T-helper 9 cell (primary cell): ENCODE results near the gene PRDM11.

Experiments used
- DNase-seq: peaks from one replicate; pipeline ENCODE4 v3.0.0-alpha.2; 2020

Gene PRDM11

DNA sequence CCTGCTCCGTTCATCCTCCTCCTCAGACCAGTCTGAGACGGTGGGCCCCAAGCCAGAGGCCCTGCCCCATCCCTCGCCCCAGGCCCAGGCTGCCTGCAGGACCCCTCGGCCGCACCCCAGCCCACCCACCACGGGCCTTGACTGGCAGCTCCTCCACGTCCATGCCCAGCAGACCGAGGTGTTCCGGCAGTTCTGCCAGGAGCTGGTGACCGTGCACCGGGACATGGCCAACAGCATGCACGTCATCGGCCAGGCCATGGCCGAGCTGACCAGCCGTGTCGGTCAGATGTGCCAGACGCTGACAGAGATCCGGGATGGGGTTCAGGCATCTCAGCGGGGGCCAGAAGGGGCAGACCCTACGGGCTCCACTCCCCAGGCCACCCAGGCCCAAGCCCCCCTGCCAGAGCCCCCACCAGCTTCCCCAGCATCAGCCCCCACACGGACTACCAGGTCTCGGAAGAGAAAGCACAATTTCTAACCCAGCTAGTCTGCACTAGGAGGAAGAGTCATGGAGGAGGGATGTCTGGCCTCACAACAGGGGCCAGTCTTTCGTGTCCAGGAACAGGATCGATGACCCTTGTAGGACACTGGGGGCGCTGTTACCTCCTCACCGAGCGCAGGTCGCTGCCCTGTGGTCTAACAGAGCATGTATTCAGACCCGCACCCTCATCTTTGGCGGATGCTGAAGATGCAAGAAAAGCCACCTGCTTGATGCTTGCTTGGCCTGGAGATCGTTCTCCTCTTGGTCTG is 66.3 kb downstream of the PRDM11 start:
- DNase-seq = no peak

DNA sequence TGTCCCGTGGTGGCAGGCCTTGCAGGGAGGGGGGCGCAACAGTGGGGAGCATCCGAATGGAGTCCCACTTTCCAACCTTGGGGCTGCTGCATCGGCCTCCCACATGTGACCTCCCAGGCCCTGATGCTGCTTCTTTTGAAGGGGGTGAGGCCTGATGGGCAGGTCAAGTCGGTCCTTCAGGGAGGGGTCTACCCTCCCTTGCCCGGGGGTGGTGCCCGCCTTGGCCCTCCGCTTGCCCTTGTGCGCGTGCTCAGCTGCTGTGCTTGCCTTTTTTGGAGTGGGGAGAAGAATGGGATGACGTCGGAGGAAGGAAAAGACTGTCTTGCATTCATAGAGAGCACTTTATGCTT is 66.9 kb downstream of the PRDM11 start:
- no peak for DNase-seq

DNA sequence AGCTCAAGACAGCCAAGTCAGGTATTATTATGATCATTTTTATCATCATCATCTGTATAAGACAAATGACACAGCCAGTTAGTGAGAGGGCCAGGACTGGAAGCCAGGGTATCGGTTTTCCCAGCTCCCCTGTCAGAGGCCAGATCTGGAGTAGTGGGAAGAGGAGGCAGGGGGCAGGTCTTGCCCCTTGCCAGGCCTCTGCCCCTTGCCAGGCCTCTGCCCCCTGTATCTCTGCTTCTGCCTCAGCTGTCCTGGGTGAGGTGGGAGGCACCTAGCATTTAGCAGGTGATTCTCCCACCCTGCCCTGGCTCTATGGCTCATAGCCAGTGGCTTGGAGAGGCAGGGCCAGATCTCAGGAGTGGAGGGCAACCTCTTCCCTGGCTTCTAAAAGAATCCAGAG is 67.3 kb downstream of the PRDM11 start:
- DNase-seq = no peak

DNA sequence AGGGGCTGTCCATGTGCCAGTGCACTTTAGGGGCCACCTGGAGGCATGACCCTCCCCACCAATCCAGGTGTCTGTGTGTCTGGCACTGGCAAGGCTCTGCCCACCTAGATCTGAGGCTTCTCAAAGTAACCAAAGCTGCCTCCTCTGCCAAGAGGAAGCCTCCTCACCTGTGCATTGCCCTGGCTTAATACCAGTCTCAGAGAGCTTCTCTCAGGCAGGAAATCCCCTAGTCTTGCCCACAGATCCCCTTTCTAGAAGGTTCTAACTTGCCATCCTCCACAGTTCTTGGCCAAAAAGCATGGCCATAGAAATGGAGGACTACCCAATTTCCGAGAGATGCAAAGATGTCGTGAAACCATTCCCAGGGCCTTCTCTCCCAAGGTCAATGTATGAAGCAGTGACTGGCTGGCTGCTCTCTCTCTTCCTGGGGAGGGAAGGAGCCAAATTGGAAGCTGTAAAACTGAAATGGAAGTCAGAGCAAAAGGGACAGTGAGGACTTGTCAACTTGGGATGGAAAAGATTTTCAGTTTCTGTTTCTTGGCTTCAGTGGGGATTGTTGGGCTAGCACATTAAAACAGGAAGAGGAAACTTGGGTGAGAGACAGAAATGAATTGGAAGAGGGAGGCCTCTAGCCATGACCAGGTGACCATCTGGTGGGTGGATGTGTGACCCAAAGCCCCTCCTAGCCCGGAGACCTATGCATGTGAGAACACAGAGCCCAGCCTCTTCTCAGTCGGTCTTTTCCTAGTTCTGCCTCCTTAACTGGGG is 68.8 kb downstream of the PRDM11 start:
- DNase-seq = no peak

DNA sequence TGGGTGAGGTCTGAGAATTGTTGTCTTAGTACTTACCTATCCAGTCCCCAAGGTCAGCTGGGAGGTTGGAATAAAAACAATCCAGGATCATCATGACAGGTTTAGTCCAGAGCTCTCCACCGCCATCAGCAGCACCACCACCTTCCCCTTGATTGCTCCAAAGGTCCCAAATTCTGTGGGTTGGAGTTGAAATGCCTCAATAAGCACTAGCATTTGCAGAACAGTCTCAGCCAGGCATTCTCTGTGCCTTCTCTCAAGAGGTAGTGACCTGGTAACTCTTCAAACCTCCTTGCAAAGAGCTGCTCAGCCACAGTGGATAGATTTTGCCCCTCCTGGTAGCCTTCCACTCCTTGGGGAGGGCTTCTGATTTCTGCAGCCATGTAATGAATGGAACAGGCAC is 69.6 kb downstream of the PRDM11 start:
- DNase-seq = no peak

DNA sequence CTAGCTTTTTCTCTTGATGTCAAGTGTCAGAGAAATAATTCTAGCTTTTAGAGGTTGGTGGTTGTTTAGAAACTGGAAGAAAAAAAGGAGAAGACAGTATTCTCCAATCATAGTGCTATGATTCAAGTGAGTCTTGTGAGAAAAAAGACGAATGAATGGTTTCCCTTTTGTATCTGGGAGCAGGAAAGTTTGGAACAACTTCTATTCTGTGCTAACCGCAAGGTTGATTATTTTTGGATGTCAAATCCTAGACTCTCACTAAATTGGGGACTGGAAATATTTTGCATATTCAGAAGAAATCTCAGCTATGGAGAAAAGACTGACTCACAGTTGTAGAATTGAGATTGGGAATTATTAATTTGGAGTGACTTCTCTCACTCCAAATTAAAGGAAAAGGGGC is 70.5 kb downstream of the PRDM11 start:
- no peak for DNase-seq

DNA sequence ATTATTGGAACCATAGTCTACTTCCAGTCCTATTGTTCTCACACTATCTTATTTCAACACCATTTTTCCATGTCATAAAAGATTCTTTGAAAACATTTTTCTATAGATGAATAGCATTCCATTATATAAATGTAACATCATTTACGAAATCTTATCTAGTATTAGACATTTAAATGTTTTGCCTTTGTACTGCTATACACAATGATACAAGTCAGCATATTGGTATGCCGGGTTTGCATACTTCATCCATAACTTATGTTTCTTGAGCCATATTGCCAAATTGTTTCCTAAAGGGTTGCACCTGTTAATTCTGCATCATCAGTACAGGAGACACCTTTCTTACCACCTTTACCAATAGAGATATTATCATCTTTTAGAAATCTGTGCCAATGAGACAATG is 71.6 kb downstream of the PRDM11 start:
- DNase-seq = no peak

DNA sequence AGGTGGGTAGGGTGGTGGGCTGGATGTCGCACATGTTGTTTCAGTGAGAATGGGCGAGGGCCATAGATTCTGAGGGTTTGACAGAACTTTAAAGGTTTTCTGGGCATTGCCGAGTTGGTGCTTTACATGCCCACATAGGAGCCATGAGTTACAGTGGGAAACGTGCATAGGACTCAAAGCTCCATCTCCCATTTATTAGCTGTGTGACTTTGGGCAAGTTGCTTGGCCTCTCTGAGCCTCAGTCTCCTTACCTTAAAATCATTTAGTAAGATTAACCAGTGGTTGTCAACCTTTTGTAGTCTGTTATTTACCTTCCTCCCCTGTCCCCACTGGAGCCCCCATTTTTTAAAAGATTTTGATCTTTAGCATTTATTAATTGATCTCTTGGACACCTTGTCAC is 72.3 kb downstream of the PRDM11 start:
- DNase-seq = no peak

DNA sequence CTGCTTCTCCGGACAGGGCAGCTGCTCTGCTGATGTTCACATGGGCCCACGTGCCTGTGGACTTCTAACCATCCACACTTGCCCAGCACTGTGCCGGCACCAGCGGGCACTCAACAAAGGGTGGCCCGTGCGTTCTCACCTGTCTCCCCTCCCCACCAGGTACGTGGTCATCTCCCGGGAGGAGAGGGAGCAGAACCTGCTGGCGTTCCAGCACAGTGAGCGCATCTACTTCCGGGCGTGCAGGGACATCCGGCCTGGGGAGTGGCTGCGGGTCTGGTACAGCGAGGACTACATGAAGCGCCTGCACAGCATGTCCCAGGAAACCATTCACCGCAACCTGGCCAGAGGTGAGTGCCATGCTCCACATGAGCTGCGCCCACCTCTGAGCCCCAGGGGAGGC is 73.0 kb downstream of the PRDM11 start:
- DNase-seq = no peak

DNA sequence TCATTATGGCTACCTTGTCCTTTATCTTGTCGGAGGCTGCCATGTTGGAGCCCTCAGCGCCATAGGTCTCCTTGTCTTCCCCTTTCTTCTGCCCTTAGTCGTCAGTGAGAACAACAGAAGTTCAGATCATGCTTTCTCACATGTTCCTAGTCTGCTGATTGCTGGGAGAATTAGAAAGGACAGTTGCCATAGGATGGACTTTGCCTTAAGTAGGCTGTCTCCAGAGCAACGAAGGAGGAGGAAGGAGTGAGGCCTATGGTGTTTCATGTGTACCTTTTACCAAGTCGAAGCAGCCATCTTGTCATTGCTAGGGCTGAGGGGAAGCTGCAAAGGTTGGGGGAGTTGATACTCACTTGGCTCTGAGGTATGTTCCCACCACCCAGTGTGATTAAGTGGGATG is 77.1 kb downstream of the PRDM11 start:
- no peak for DNase-seq

DNA sequence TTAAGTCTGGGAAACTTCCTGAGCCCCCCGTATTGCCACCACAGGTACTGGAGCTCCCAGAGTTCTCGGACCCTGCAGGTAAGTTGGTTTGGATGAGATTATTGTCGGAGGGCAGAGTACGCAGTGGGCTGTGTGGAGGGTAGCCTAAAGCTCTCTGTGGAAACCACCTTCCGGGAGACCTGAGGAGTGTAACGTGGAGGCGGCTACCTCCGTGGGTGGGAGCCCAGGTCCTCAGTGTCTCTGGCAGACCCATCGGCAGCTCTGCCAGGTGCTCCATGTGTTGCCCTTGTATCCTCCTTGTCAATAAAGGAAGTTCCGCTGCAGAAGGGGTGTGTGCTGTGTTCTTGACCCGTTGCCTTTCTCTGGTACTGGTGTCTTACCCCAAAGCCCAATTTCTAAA is 78.3 kb downstream of the PRDM11 start:
- no peak for DNase-seq

DNA sequence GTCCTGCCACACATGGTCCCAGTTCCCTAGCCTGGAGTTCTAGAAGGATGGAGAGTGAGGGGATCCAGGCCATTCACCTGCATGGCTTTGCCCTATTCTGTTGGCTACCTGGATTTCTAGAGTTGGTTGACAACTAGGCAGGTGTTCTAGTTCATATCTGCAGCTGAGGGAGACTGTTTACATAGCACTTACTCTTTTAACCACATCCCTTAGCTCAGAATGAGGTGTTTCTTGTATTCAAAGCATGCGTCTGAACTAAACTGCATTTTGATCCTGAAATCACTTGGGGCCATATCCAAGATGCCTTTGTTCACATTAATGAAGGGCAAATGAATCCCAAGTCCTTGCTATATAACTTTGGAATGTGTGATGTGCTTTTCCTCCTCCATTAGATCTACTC is 78.8 kb downstream of the PRDM11 start:
- no peak for DNase-seq

DNA sequence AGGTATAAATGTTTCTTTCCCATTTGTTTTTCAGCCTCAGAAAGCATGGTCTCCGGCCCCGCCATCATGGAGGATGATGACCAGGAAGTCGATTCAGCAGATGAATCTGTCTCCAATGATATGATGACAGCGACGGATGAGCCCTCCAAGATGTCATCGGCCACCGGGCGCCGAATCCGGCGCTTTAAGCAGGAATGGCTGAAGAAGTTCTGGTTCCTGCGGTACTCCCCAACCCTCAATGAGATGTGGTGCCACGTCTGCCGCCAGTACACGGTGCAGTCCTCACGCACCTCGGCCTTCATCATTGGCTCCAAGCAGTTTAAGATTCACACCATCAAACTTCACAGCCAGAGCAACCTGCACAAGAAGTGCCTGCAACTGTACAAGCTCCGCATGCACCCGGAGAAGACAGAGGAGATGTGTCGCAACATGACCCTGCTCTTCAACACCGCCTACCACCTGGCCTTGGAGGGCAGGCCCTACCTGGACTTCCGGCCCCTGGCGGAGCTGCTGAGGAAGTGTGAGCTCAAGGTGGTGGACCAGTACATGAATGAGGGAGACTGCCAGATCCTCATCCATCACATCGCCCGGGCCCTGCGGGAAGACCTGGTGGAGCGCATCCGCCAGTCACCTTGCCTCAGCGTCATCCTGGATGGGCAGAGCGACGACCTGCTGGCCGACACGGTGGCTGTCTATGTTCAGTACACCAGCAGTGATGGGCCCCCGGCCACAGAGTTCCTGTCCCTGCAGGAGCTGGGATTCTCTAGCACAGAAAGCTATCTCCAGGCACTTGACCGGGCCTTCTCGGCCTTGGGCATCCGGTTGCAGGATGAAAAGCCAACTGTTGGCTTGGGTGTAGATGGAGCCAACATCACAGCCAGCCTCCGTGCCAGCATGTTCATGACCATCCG is 79.8 kb downstream of the PRDM11 start:
- no peak for DNase-seq

DNA sequence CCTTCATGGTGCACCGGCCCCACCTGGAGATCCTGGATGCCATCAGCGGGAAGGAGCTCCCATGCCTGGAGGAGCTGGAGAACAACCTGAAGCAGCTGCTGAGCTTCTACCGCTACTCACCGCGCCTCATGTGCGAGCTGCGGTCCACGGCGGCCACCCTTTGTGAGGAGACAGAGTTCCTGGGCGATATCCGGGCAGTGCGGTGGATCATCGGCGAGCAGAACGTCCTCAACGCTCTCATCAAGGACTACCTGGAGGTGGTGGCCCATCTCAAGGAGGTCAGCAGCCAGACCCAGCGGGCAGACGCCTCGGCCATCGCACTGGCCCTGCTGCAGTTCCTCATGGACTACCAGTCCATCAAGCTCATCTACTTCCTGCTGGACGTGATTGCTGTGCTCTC is 80.5 kb downstream of the PRDM11 start:
- no peak for DNase-seq

DNA sequence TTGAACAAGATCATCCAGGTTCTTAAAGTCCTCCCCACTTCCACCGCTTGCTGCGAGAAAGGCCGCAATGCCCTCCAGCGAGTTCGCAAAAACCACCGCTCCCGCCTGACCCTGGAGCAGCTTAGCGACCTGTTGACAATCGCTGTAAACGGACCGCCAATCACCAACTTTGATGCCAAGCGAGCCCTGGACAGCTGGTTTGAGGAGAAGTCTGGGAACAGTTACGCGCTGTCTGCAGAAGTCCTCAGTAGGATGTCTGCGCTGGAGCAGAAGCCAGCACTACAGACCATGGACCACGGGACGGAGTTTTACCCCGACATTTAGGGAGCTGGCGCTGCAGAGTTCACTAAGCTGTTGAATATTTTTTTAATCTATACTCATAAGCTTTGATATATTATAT is 81.4 kb downstream of the PRDM11 start:
- no peak for DNase-seq

DNA sequence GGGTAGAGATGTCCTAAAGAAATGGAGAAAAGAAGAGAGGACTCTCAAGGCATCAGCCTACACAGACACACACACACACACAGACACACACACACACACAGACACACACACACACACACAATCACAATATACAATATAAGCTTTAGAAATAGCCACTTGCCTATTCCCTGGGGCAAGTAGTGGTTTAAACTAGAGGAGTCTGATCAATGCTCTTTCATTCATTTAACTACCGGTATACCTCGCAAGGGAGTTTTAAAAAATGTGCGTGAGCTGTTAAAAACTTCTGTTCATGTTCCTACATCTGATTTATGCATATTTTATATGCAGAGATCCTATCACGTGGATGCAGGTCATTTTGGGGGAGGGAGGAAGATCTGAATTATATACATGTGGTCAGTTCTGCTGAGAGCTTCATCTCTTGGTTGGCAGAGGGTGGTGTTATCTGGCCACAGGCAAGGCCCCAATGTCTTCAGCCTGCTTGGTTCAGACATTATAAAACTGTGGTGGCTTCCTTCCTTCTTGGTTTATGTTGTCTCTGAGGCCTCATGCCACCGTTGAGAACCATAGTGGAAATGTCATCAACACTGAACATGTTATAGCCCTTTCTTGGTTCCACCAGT is 83.1 kb downstream of the PRDM11 start:
- no peak for DNase-seq

DNA sequence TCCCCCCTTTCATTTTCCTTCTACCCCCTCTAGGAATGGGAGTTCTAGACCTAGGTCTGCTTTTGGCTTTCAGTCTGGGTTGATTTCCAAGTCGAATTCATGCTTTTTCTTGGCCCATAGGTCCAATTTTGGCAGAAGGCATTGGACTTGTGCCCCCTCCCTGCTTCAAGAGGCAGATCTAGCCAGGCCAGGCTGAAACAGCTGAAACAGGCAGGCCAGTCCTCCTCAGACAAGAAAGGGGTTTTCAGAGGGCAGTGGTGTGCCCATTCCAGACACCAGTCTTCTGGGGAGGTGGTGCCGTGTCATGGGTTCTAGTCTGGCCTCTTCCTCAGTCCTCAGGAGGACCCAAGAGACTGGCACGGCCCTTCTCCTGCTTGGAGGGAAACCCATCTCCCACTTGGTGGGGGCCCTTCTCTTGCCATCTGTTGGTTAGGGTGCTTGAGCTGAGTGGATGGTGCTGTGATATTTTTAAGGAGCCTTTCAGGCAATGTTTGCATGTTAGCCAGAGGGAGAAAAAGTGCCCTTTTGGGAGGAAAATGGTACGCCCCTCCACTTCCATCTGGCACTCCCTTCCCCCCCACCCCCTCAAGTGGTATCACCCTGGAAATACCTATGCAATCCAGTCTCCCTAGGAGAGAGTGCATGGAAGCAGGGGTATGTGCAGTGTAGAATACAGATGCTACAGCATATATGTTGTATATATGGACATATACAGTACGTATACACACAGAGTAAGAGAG is 86.1 kb downstream of the PRDM11 start:
- DNase-seq = no peak

DNA sequence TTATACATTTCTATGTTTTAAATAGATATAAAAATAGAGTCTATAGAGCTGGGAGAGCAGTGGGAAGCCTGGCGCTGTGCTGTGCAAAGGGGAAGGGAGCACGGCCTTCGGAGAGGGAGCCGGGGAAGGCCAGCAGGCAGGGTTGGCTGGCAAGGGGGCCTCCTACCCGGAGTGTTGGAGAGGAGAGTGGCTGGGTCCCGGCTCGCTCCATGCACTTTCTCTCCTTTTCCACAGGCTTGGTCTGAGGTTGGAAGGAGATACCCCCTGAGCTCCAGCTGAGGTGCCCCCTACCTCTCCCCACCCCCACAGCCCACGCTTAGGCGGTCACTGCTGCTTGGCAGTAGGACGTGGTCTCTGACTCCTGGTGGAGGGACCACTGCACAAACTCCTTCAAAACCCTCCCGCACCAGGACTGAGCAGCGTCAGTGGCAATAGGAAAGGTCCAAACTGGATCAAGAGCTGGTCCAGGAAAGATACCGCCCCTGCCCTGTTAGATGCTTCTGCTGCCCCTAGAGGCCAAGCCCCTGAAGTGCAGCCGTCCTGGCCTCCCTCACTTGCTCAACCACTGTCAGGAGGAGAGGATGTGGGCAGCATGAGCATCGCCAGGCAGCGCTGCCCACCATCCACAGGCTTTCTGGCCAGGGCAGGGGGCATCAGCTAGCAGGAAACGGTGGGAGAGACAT is 86.8 kb downstream of the PRDM11 start:
- DNase-seq = peak; percentile 46

DNA sequence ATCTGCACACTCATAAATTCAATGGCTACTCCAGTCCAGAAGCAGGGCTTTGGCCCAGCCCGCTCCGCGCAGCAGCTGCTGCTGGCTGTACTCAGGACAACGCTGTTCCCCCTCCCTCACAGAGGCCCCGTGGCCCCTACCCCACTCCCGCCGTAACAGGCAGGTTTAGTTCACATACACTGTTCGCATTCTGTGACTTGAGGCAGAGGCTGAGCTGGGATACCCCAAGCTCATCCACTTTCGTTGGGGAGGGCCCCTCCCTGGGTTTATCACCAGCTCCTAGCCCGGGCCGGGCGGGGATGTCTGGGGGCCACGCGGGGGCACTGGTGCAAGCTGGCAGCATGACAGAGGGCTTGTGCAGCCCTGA is 87.3 kb downstream of the PRDM11 start:
- DNase-seq = no peak

DNA sequence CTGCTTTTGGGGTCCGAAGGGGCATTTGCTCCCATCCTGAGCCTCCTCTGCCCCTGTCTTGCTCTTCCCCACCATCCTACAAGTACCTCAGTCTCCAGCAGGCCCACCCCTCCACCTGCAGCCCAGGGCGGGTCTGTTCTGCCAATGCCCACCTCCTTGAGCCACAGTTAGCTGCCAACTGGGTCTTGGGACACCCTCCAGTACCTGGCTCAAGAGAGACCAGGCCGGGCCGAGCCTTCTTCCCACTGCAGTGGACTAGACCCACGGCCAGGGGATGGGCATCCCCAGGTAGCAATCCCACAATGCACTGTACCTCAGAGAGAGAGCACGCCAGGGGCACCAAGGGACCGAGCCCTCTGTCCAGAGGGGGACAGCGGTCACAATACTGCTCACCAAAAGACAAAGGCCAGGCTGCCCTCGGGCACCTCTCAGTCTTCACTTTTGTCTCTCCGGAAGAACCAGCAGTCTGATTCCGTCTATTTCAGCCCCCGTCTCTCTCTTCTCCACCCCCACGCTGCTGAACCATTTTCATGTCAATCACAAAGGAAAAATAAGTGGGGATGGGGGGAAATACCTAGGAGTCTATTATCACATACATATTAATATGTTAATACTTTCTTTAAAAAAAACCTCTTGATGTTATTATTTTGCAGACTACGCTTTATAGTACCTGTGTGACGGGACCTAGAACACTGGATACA is 88.0 kb downstream of the PRDM11 start:
- DNase-seq = no peak

DNA sequence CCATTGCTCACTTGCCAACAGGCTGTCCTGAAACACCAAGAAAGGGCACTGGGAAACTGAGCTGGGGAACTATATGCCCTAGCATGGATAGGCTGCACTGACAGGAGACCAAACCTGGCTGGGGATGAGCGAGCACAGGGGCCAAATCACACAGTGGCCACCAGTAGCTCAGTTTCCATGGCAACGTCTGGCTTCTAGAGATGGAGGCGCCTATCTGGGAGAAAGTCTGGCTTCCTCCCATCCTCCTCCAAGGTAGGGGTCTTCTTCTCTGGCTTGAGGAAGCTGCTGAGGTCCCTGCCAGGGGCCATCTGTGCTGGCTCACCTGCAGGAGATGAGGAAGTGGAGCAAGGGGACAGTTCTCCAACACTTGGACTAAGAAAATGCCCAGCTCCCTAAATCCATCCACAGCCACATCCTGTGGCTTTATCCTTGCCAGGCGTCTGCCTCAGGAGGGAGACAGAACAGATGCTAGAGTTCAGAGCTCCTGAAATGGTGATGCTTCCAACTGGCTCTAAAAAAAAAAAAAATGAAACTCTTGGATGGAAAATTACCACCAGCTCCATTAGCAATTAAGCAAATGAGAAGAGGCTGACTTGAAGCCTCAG is 91.4 kb downstream of the PRDM11 start:
- no peak for DNase-seq
